ENCODE data around the gene PSMB10. TPM values are rescaled to one million over a fixed set of nuclear protein-coding genes. Genes with fewer than 3 reads are reported as not detected.

PSMB10 gene
- total RNA-seq, 1 experiment from 2014 or later: 26.9 TPM

DNA sequence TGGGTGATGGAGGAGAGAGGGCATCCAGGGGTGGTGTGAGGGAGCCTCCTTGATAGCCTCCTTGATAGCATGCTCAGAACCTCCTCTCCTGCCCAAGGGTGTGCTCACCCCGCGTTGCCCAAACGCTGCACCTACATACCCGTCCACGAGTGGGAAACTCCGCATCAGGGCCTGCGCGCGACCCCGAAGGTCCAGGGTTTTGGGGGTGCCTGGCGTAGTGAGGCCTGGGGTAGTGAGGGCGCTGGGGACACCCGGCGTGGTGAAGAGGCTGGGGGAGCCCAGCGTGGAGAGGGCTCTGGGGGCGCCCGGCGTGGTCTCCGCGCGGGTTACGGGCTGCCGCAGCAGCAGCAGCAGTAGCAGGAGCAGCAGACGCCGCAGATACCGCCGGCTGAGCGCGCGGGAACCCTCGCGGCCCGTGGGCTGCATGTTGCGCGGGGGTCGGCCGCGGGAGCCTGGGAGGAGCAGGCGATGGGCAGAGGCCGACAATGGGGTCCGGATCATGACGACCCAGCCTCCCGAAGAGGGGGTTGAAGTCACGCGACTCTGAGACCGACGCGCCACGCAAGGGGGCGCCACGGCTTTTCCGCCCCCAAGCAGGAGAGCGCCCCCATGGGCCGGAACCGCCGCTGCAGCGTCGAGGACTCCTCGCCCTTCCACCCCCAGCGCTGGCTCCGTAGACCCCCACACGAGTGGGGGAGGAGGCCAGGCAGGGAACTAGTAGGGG lies 43.5 kb upstream of the PSMB10 start, which contains the start of gene DPEP3:
DPEP3 (minus strand) TSS at position 545 of the 724 bp plus-strand sequence; CDS start at position 426, 119 bp downstream.
- TF ChIP-seq, protein P1, sequence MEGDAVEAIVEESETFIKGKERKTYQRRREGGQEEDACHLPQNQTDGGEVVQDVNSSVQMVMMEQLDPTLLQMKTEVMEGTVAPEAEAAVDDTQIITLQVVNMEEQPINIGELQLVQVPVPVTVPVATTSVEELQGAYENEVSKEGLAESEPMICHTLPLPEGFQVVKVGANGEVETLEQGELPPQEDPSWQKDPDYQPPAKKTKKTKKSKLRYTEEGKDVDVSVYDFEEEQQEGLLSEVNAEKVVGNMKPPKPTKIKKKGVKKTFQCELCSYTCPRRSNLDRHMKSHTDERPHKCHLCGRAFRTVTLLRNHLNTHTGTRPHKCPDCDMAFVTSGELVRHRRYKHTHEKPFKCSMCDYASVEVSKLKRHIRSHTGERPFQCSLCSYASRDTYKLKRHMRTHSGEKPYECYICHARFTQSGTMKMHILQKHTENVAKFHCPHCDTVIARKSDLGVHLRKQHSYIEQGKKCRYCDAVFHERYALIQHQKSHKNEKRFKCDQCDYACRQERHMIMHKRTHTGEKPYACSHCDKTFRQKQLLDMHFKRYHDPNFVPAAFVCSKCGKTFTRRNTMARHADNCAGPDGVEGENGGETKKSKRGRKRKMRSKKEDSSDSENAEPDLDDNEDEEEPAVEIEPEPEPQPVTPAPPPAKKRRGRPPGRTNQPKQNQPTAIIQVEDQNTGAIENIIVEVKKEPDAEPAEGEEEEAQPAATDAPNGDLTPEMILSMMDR (IDR thresholded peaks at IDR 0.05; ENCODE audit: insufficient read depth in 1 of 2, low read depth in 1 of 2, low read length in 1 of 2, severe bottlenecking in 1 of 2, unreplicated experiment in 1 of 2): no peak
- no peaks in the 10 kb centered on the region for H3K27me3 Mint-ChIP-seq (ENCODE audit: insufficient read depth, unreplicated experiment)
- Histone ChIP-seq H3K27me3 (replicated peaks; ENCODE audit: control insufficient read depth, insufficient read depth, low read length) (no peaks in the 10 kb centered on the region), H3K4me1 (peaks cover 4% of the 10 kb centered on the region; the same call in 1 of the 2 replicates), H3K36me3 (ENCODE audit: control insufficient read depth, insufficient read depth, low read length) (no peaks in the 10 kb centered on the region), H3K4me3 (ENCODE audit: low read depth, low read length) (no peak within 1 kb of the TSS), H3K9me3 (no peaks in the 10 kb centered on the region)
- H3K4me3 Mint-ChIP-seq (ENCODE audit: unreplicated experiment): no peak within 1 kb of the TSS
- H3K36me3 Mint-ChIP-seq (ENCODE audit: insufficient read depth, unreplicated experiment): no peaks in the 10 kb centered on the region
- no TSS peak for BruUV-seq (replicated peaks)
- intact Hi-C loops (cut with micrococcal nuclease; ENCODE audit: unreplicated experiment): no loop called here
- ChIA-PET POLR2A (interaction anchor here (0.6 kb wide), 1 partner anchor 126 kb away, joined by 5 read pairs; no protein-coding TSS in a partner anchor), CTCF (no interaction called here)
- peaks cover 5% of the 10 kb centered on the region for H3K4me1 Mint-ChIP-seq (ENCODE audit: low read depth, unreplicated experiment)
- H3K9me3 Mint-ChIP-seq (ENCODE audit: unreplicated experiment): no peaks in the 10 kb centered on the region
- H3K27ac Mint-ChIP-seq (ENCODE audit: unreplicated experiment): no peak within 1 kb of the TSS
- no peak for DNase-seq

DNA sequence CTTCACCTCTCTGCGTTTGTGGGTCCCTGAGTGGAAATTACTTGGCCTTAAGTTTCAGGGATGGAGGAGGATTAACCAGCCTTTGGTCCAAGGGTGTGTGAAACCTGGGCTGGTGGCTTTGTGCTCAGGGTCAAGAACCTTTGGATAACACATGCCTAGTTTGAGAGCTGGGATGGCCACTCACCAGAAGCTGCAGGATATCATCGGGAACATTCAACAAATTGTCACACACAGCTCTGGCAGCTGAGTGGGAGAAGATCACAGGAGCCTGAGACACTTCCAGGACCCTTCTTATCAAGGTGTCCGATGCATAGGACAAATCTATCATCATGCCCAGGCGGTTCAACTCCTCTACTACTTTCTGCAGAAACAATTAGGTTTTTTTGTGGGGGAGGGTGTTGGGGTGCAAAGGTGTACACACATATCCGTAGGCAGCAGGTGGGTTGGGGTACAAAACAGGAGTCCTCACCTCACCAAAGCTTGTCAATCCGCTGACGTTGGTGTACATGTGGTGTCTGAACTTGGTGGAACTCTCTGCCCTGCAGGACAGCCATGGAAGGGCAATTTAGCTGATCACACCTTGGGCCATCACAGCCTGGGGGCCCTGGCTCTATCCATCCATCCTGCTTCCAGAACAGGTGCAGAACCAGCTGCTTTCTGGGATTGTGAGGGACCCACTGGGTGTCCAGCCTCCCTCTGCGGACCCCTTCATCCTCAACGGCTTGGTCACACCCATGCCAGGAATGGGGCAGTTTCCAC lies 41.0 kb upstream of the PSMB10 start:
- H3K4me1 Mint-ChIP-seq (ENCODE audit: low read depth, unreplicated experiment): no peaks in the 10 kb centered on the region
- no peak for DNase-seq
- H3K9me3 Mint-ChIP-seq (ENCODE audit: unreplicated experiment): no peaks in the 10 kb centered on the region
- CTCF ChIA-PET: no interaction called here
- POLR2A ChIA-PET: interaction anchor here (0.8 kb wide), 1 partner anchor 46 kb away, joined by 3 read pairs; the partner anchor contains the start of genes DDX28 and DUS2
- Histone ChIP-seq H3K36me3 (ENCODE audit: control insufficient read depth, insufficient read depth, low read length) (no peaks in the 10 kb centered on the region), H3K27me3 (replicated peaks; ENCODE audit: control insufficient read depth, insufficient read depth, low read length) (no peaks in the 10 kb centered on the region), H3K4me1 (no peaks in the 10 kb centered on the region), H3K9me3 (no peaks in the 10 kb centered on the region), H3K4me3 (ENCODE audit: low read depth, low read length) (no peak overlapping the region)
- H3K36me3 Mint-ChIP-seq (ENCODE audit: insufficient read depth, unreplicated experiment): no peaks in the 10 kb centered on the region
- no TSS peak for BruUV-seq (replicated peaks)
- TF ChIP-seq, protein P1 (IDR thresholded peaks at IDR 0.05; ENCODE audit: insufficient read depth in 1 of 2, low read depth in 1 of 2, low read length in 1 of 2, severe bottlenecking in 1 of 2, unreplicated experiment in 1 of 2): no peak
- H3K27ac Mint-ChIP-seq (ENCODE audit: unreplicated experiment): no peak overlapping the region
- H3K4me3 Mint-ChIP-seq (ENCODE audit: unreplicated experiment): no peak overlapping the region
- H3K27me3 Mint-ChIP-seq (ENCODE audit: insufficient read depth, unreplicated experiment): no peaks in the 10 kb centered on the region
- intact Hi-C loops (cut with micrococcal nuclease; ENCODE audit: unreplicated experiment): no loop called here

DNA sequence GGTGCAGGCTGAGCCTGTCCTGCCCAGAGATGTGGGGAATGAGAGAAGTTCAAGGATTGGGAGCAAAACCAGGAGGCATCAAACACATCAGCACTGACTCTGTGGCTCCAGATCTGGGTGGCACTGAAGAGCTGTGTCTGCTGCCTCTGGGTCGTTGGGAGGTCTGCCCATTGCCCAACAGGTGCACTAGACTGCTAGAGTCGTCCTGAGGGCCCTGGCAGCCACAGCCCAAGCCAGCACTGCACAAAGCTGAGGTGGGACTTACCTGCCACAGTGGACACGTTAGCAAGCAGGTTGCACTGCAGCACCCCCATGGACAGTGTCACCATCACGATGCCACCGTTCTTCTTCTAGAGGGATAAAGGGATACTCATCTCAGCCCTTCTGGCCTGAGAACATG lies 40.4 kb upstream of the PSMB10 start:
- Mint-ChIP-seq H3K9me3 (ENCODE audit: unreplicated experiment) (no peaks in the 10 kb centered on the region), H3K4me1 (ENCODE audit: low read depth, unreplicated experiment) (no peaks in the 10 kb centered on the region), H3K27ac (ENCODE audit: unreplicated experiment) (no peak overlapping the region), H3K4me3 (ENCODE audit: unreplicated experiment) (no peak overlapping the region), H3K36me3 (ENCODE audit: insufficient read depth, unreplicated experiment) (no peaks in the 10 kb centered on the region), H3K27me3 (ENCODE audit: insufficient read depth, unreplicated experiment) (no peaks in the 10 kb centered on the region)
- TF ChIP-seq, protein P1 (IDR thresholded peaks at IDR 0.05; ENCODE audit: insufficient read depth in 1 of 2, low read depth in 1 of 2, low read length in 1 of 2, severe bottlenecking in 1 of 2, unreplicated experiment in 1 of 2): no peak
- intact Hi-C loops (cut with micrococcal nuclease; ENCODE audit: unreplicated experiment): no loop called here
- no peaks in the 10 kb centered on the region for H3K27me3 ChIP-seq (replicated peaks; ENCODE audit: control insufficient read depth, insufficient read depth, low read length)
- no peaks in the 10 kb centered on the region for H3K36me3 ChIP-seq (ENCODE audit: control insufficient read depth, insufficient read depth, low read length)
- no peaks in the 10 kb centered on the region for H3K4me1 ChIP-seq
- CTCF ChIA-PET: no interaction called here
- H3K9me3 ChIP-seq: no peaks in the 10 kb centered on the region
- no peak for DNase-seq
- no peak overlapping the region for H3K4me3 ChIP-seq (ENCODE audit: low read depth, low read length)
- POLR2A ChIA-PET: no interaction called here
- BruUV-seq (replicated peaks): no TSS peak

All from Caco-2 (cell line).